ENCODE measurements around the gene SIK3.
"Not testable (repeated sequence)": the region's sequence is repeated elsewhere in the genome, so short reads cannot be mapped to it uniquely, and the experiment has no call there.

DNA sequence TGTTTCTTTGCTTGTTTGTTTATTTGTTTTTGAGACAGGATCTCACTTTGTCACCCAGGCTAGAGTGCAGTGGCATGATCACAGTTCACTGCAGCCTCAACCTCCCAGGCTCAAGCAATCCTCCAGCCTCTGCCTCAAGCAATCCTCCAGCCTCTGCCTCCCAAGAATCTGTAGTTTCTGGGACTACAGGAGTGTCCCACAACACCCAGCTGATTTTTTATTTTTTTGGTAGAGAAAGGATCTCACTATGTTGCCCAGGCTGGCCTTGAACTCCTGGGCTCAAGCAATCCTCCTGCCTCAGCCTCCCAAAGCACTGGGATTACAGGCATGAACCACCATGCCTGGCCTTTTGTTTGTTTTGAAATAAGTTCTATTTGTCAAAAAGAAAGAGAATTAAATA is 296.6 kb downstream of the SIK3 start:
- TF ChIP-seq, protein P1, sequence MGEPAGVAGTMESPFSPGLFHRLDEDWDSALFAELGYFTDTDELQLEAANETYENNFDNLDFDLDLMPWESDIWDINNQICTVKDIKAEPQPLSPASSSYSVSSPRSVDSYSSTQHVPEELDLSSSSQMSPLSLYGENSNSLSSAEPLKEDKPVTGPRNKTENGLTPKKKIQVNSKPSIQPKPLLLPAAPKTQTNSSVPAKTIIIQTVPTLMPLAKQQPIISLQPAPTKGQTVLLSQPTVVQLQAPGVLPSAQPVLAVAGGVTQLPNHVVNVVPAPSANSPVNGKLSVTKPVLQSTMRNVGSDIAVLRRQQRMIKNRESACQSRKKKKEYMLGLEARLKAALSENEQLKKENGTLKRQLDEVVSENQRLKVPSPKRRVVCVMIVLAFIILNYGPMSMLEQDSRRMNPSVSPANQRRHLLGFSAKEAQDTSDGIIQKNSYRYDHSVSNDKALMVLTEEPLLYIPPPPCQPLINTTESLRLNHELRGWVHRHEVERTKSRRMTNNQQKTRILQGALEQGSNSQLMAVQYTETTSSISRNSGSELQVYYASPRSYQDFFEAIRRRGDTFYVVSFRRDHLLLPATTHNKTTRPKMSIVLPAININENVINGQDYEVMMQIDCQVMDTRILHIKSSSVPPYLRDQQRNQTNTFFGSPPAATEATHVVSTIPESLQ (CRISPR knock-in tag; IDR thresholded peaks at IDR 0.05), result not testable (repeated sequence)
- not testable (repeated sequence) for TF ChIP-seq JUN, TEAD4 (CRISPR knock-in tag; IDR thresholded peaks at IDR 0.05)
- TF ChIP-seq, protein P2, sequence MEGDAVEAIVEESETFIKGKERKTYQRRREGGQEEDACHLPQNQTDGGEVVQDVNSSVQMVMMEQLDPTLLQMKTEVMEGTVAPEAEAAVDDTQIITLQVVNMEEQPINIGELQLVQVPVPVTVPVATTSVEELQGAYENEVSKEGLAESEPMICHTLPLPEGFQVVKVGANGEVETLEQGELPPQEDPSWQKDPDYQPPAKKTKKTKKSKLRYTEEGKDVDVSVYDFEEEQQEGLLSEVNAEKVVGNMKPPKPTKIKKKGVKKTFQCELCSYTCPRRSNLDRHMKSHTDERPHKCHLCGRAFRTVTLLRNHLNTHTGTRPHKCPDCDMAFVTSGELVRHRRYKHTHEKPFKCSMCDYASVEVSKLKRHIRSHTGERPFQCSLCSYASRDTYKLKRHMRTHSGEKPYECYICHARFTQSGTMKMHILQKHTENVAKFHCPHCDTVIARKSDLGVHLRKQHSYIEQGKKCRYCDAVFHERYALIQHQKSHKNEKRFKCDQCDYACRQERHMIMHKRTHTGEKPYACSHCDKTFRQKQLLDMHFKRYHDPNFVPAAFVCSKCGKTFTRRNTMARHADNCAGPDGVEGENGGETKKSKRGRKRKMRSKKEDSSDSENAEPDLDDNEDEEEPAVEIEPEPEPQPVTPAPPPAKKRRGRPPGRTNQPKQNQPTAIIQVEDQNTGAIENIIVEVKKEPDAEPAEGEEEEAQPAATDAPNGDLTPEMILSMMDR (IDR thresholded peaks at IDR 0.05), result not testable (repeated sequence)

Measured in WTC11 (cell line).